ENCODE measurements around the gene TWIST2.

The TWIST2 gene

DNA sequence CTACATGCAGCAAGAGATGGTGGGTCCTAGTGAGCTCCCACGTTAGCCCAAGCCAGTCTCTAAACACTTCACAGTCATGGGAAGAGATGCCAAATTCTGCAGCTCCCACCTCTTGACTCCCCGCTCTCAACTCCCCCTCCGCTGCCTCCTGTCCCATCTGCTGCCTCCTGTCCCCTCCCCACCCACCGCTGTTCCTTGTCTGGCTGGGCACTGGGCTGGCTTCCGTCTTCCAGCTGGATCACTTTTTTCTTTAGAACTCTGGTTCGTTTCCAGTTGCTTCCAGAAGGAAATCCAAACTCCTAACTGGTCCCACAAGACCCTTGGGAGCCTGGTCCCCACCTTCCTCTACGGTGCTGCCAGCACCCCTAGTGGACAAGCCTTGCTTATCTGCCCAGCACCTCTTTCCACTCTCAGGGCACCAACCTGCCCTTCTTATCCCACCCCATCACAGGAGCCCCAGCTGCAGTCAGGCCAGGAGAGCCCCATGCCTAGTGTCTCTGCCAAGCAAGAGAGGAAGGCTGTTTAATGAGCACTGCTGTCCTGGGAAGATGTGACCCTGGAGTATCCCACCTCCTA, 12.1 kb upstream of the TWIST2 start:
- DNase-seq (ENCODE audit: extremely low read depth in 1 of 2, low read depth in 1 of 2) = no peak

DNA sequence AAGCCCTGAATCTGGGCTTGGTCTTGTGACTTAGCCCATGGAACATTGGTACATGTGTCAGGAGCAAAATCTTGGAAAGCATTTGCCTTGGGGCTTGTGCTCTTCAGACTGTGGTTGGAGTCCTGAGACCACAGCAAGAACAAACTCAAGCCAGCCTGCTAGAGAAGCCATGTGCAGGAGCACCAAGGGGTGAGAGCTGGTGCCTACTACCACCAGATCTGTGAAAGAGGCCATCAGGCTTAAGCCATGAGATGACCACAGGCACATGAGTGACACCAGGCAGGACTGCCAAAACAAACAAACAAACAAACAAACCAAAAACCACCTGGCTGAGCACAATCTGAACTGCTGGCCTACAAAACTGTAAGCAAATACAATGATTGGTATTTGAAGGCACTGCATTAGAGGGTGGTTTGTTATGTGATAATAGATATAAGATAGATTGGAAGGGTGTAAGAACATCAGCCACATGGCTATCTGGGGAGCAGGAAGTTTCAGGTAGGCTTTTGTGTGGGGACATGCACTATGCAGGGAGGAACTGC, 9.0 kb upstream of the TWIST2 start:
- no peak for DNase-seq (ENCODE audit: extremely low read depth in 1 of 2, low read depth in 1 of 2)

DNA sequence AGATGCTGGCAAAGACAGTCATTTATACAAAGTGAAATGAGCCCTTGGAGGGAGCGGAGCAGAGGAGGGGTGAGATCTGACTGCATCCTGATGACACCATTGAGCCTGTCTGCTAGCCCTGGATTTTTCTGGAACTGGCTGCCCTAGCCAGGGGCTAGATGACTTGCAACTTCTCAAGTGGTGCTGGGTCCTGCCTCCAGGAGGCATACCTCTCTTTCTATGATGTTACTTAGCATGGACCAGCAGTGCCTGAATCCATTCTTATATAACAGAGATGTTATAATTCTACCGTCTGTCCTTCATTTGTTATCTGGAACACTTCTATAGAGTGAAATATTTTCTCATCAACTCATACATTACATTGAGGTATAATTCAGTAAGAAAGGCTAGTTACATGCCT, 8.5 kb upstream of the TWIST2 start:
- DNase-seq (ENCODE audit: extremely low read depth in 1 of 2, low read depth in 1 of 2) = no peak

DNA sequence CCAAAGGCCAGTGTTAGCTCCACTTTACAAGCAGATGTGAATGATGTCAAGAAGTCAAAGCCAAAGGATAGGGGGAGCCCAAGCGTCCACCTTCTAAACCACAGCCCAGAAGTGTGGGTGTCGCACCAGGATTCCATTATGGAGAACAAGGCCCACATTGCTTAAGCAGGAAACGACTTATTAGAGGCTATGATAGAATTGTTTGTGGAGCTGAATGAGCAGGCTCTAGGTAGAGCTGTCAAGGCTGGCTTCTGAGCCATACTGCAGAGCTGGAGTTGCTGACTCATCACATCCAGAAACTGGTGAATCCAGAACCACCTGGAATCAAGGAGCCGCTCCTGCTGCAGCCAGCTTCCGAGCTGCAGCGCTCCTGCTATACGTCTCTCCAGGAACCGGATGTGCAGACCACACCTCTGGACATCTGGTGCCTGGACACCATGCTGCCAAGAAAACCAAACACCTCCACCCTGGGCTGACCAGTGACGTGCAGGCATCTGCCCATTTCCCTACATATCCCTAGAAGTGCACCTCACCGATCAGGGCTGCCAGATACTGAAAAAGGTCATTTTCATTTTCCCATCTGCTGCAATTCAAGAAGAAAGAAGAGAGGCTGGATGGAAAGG, 6.2 kb upstream of the TWIST2 start:
- DNase-seq (ENCODE audit: extremely low read depth in 1 of 2, low read depth in 1 of 2) = no peak

DNA sequence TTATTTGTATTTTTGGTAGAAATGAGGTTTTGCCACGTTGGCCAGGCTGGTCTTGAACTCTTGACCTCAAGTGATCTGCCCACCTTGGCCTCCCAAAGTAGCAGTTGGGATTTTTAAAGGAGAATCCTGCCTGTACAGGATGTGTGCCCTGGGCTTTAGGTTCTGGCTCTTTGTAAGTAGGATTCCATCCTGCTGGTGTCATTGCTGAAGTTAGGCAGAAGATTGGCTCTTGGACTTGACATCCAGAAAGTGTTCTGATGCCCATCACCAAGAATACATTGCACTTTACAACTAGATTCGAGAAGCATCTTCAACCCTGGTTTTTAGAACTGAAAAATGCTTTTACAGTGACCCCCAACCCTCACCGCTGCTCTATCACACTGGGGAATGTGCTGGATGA, 4.4 kb upstream of the TWIST2 start:
- no peak for DNase-seq (ENCODE audit: extremely low read depth in 1 of 2, low read depth in 1 of 2)

DNA sequence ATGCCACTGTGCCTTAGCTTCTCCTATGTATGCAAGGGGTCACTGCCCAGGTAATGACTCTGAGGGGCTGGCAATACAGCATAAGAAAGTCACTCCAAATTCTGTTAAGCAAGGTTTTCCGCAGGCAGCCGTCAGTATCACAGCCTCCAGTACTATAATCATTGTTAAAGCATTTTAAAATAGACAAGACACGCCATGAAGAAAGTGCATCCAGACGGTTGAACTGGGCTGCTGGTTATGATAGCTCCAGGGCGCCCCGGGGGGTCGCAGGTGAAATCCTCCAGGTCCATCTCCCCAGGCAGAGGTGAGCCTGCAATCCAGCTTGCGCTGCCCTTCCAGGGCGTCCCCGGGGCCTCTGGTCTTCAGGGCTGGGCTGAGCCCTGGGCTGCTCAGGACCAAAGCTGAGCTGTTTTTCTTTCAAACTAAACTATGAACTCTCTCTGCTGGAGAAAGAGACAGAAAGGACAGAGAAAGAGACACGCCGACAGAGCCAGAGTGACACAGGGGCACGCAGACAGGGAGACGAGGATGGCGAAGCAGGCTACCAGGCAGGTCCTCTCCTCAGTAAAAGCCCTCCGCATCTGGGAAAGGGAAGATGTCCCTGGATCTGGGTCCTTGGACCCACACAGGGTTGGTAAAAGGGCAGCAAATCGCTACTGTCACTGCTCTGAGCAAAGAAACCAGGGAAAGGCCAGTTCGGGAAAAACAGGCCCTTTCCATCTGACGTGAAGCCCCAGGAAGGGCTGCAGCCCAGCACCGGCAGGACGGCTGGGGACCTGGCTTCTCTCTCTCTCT, 2.1 kb upstream of the TWIST2 start:
- DNase-seq (ENCODE audit: extremely low read depth in 1 of 2, low read depth in 1 of 2) = no peak

DNA sequence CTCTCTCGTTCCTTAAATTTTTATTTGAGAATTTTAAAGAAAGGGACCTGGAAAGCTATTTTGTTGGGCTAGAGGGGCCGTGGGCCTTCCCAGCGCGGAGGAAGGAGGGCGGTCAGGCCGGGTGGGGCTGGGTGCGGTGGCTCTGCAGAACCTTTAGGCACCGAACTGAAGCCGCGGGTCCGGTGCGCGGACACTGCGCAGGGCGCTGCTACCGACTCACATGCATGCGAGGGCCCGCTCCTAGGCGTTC, 1.6 kb upstream of the TWIST2 start:
- no peak for DNase-seq (ENCODE audit: extremely low read depth in 1 of 2, low read depth in 1 of 2)

DNA sequence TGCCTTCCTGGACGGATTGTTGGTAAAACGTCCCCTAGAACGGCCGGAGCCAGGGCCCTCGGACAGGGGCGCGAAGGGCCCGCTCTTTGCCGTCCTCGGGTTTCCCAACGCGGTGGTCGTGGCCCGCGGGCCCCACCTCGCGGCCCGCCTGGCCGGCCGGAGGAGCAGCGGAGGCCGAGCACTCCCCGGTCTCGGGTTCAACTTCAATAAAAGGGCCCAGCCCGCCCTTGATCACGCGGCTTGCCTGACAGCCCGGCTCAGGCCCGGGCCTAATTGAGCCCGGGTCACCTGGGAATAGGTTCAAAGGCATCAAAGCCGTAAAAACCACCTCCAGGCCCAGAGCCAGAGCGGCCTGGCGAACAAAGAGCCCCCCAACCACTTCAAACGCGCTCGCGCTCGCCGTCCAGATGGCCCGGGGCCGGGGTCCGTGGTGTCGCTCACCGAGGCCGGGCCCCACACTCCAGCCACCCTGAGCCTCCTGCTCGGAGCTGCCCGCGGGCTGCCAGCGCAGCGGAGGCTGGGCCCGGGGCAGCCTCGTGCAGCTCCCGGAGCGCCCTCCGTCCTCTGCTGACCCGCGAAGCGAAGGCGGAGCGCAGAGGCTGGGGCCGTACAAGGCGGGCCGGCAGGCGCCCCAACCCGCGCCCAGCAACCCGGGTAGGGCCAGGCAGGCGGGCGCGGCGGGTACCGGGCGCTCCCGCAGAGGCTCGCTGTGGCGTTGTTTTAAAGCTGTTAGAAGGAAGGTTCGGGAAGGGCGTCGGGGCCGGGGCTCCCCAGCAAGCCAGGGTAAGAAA, 1.1 kb upstream of the TWIST2 start:
- DNase-seq (ENCODE audit: extremely low read depth in 1 of 2, low read depth in 1 of 2) = no peak

DNA sequence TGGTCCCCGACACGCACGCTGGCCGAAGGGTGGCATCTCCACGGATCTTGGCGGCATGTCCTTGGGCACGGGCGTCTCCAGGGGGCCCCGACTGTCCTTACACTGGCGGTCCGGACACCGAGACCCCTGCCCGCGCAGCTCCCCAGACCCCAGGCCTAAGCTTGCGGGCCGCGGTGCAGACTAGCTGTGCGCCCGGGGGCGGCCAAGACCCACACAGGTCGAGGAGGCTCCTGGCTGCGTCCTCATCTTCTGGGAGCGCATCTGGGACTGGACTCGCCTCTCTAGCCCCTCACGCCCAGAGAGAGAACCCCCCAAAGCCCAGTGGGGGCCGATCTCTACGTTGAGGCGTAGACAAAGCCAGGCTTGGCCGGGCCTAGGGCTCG, 475 bp upstream of the TWIST2 start:
- no peak for DNase-seq (ENCODE audit: extremely low read depth in 1 of 2, low read depth in 1 of 2)

DNA sequence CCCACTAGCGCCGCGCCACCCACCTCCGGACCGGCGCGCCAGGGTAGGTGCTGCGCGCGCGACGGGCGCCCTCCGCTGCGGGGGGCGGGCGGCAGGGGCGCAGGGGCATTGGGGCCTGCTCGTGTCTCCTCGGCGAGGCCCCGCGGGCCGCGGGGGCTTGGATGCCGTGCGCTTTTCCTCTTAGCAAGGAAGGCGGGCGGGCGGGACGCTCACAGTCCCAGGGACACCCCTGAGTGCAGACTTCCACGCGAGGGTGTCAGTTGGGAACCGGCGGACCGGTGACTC, 748 bp downstream of the TWIST2 start:
- no peak for DNase-seq (ENCODE audit: extremely low read depth in 1 of 2, low read depth in 1 of 2)

DNA sequence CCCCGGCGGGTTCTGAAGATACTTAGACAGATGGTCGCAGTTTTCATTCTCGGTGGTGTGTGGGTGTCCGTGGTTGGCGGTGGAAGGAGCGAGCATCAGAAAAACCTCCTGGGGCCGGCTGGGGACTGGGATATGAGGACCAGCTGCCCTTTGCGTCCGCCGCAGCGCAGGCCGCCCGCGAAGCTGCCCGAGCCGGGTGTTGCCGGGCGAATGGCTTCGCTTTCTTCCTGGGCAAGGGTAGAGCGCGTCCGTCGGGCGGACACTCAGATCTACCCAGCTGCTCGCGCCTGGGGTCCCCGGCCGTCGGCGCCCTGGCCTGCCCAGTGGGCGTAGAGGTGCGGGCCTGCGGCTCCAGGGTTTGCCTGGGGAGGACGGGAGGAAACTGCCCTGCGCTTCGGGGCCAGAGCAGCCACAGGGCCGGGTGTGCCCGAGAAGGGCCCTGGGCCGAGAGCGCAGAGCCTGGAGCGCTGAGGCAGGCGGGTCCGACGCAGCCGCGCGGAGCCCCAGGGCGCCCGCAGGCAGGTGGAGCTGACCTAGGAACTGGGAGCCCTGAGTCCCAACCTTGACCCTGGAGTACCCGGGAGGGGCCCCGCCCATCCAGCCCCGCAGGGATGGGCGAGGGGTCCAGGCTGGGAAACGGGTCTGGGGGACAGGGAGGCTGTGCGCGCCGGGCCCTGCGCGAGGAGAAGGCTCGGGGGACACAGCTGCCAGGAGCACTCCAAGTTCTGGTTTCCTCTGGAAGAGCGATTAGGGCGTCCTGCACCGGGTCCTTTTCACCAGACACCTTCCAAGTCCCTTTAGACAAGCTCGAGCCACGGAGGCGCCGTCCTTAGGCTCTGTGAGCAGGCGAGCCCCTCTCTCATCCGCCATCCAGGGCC, 1.3 kb downstream of the TWIST2 start:
- DNase-seq (ENCODE audit: extremely low read depth in 1 of 2, low read depth in 1 of 2) = no peak

DNA sequence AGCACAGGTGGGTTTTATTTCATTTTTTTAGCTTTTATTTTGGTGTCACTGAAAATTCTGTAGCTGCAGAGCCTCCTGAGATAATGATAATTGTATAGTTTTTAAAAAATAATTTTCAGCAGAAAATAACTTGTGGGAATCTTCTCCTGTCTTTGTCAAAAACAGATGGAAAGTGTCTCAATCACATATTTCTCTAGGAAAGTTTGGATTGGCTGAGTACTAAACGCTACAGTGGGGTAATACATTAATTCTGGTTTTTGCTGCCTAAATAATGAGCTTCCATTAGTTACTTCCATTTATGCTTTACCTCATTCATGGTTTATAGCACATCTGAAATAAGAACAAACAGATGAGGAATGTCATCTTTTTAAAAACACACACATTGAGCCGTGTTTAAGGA, 2.2 kb downstream of the TWIST2 start:
- no peak for DNase-seq (ENCODE audit: extremely low read depth in 1 of 2, low read depth in 1 of 2)

DNA sequence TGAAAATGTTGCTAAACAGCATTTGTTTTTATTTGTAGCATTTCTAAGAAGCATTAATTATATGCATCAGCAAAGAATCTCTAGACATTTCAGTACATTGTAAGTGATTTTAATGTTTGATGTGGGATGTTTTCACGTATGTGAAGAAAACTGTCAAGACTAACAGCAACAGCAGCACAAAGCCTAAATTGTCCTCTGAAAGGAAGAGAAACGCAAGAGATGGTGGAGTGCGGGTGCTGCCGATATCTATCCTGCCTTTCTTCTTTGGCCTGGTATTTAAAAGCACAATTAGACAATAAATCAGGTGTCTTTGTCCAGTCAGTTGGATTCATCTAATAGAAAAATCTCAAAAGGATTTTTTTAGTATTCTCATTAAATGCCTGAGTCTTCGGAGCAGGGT, 3.1 kb downstream of the TWIST2 start:
- no peak for DNase-seq (ENCODE audit: extremely low read depth in 1 of 2, low read depth in 1 of 2)

DNA sequence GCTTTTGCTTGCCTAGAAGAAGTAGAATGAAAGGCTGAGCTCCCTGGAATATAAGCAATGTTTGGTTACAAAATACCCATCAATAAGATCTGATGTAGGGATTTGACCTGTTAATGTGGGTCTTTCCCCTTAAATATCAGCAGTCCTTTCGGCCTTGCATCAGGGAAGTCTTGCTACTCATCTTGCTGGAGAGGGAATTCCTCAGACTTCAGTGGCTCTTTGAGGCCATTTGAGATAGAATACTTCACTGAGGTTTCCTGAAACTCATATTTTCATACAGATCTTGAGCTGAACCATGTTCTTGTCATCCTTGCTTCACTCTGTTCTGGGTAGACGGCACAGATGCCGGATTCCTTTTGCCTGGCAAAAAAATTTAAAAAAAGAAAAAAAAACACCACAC, 3.9 kb downstream of the TWIST2 start:
- DNase-seq (ENCODE audit: extremely low read depth in 1 of 2, low read depth in 1 of 2) = no peak

DNA sequence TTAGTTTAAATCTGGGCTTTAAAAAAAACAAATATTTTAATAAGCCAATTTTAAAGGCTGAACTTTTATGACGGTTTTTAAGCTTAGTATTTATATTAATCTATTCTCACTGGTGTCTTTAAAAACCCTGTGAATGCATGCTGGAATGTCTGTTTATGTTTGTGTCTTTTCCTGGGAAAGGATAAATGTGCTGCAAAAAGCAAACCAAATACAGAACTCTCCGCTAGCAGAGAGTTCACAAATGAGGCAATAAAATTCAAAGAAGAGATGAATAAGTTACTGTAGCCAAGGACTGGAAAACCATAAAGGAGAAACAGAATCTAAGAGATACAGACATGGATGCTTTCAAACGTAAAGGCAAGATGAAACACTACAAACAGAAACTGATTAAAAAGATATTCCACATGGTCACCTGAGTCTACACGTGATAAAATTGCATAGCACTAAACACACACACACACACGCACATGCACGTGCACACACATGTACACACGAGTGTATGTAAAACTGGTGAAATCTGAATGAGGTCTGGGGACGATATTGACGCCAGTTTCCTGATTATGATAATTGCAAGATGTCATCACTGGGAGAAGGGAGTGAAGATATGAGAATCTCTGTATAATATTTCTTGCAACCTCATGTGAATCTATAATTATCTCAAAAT, 4.5 kb downstream of the TWIST2 start:
- DNase-seq (ENCODE audit: extremely low read depth in 1 of 2, low read depth in 1 of 2) = no peak

DNA sequence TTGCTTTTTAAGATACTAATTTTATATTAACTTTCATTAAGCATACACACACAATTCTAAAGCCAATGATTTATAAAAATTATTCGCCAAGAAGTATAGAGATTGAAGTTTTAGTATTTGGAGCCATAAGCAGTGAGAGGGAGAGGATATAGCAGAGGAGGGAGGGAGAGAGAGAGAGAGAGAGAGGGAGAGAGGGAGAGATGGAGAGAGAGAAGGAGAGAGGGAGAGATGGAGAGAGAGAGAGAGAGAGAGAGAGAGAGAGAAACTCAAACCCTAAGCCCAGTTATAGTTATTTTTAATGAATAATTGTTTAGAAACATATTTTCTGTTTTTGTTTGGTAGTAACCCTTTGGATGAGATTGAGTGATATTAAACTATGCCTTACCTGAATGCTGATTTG, 5.3 kb downstream of the TWIST2 start:
- DNase-seq (ENCODE audit: extremely low read depth in 1 of 2, low read depth in 1 of 2) = no peak

DNA sequence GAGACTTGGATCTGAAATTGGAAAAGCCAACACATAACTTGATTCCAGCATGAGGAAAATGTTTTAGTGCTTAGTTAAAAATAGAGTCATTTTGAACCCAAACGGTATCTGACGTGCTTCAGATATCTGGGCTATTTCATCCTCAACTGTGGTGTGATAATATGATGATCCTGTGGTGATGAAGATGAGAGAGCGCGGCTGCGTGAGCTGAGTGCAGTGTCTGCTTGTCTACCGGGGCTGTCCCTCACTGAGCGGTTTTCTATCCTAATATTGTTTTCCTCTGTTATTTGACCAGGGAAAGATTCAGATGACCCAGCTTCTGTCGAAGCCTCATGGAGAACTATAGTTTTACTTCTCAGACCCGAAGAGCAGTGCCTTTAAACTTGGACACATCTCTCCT, 5.8 kb downstream of the TWIST2 start:
- no peak for DNase-seq (ENCODE audit: extremely low read depth in 1 of 2, low read depth in 1 of 2)

DNA sequence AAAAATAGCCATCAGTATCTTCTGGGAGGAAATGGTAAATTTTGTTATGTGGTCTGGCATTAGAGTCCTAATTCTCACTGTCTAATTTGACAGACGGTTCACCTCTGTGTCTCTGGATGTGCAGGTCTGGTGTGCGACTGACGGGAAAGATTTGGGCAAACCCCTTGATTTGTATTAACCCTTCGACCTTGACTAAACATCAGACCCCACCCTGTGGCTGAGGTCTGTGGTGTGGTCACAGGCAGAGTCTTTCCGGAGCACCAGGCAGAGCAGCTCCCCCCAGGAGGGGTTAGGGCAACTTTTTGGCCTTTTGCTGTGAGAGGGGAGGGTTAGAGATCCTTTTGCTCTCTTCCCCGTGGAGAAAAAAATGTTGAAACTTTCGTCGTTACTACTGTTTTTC, 6.4 kb downstream of the TWIST2 start:
- DNase-seq (ENCODE audit: extremely low read depth in 1 of 2, low read depth in 1 of 2) = no peak

DNA sequence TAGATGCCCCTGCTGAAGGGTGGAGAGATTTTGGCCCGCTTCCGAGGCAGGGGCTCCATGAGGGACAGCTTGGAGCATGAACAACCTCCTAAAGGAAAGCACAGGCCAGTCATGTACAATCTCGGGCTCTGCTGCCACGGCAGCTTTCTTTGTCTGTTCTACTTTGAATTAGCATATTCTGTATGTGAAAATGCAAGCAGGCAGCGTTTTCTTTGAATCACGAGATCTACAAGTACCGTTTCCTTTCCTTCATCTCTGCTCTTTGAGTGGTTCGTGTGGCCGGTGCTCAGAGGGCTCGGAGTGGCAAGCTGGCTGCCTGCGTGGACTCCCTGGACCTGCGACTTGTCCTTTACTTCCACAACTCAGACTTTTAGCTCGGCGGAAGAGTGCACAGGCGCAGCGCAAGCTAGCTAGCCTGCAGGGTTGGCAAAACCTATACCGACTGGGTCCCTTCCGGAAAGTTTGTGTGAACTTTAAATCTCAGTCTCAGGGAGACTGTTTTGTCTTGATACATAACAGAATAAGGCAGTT, 6.9 kb downstream of the TWIST2 start:
- no peak for DNase-seq (ENCODE audit: extremely low read depth in 1 of 2, low read depth in 1 of 2)

DNA sequence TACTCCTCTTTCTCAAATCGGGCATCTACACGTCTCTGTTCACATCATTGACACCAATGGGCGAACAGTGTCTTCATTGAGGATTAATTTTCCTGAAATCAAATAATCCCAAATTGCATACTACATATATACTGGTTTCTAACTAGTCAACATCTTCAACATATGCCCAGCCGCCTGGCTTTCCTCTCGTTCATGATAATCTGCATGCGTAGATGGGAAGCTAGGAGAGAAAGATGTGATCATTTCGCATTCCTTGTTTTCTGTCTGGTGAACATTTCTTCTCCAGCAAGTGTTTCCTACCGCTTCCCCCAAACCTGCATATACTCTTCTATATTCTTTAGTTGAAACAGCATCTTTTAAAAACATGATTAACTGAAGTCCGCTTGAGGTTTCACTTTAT, 7.4 kb downstream of the TWIST2 start:
- no peak for DNase-seq (ENCODE audit: extremely low read depth in 1 of 2, low read depth in 1 of 2)
